A204.1 (cell line): ENCODE results near the gene ZDHHC15.
"Not testable (repeated sequence)": the region's sequence is repeated elsewhere in the genome, so short reads cannot be mapped to it uniquely, and the experiment has no call there.

Source experiments
- FAIRE-seq: peaks from 2 replicates; lab custom pipeline; 2012; peaks lifted over from hg19 to GRCh38; lab: Jason Lieb, UNC

ZDHHC15 gene

GRCh38 chrX:75522565-75523431 lies at the start of gene ZDHHC15:
Gene ZDHHC15, minus strand, starts transcription at chrX:75523037. Its CDS starts 13 bp downstream, at chrX:75523024.
- no peak for FAIRE-seq

DNA sequence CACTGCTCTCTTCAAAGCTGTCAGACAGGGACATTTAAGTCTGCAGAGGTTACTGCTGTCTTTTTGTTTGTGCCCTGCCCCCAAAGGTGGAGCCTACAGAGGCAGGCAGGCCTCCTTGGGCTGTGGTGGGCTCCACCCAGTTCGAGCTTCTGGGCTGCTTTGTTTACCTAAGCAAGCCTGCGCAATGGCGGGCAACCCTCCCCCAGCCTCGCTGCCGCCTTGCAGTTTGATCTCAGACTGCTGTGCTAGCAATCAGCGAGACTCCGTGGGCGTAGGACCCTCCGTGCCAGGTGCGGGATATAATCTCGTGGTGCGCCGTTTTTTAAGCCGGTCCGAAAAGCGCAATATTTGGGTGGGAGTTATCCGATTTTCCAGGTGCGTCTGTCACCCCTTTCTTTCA lies 37.7 kb upstream of the ZDHHC15 start:
- not testable (repeated sequence) for FAIRE-seq

DNA sequence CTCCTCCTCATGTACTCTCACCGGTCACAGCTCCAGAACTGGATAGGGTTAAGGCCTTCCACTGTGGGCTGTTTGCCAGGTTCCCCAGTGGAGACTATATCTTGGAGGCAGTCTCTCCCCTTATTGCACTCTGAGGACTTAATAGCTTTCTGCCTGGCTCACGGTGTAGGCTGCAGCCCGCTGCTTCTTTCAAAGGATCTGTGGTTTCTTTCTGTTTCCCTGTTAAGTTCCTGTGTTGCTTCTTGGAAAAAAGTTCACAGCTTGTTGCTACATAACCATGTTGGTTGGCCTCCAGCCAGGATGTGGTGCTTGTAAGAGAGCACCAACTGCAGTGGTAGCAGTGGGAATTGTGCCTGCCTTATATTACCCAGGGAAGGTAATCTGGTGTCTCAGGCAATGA lies 24.9 kb upstream of the ZDHHC15 start:
- no peak for FAIRE-seq

- FAIRE-seq = no peak
Measured at GRCh38 chrX:75546724-75547511, 24.1 kb upstream of the ZDHHC15 start.

- FAIRE-seq = no peak
Measured at GRCh38 chrX:75544786-75545185, 21.9 kb upstream of the ZDHHC15 start.

DNA sequence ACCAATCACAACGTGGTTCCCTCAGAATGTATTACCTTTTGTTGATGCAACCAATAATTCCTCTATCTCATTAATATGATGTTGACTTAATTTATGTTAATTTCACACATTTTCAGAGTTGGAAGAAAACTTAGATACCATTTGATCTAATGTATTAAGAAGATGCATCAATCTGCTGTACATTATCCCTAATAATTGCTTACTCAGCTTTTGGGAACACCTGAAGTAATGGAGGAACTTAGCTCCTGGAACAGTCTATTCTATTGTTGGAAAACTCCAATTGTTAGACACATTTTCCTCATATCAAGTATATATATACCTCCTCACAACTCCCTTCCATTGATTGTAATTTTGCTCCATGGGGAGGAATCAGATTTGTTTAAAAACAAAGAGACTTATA lies 38.9 kb downstream of the ZDHHC15 start:
- FAIRE-seq = no peak

GRCh38 chrX:75461780-75462179 lies 61.1 kb downstream of the ZDHHC15 start:
- not testable (repeated sequence) for FAIRE-seq

- FAIRE-seq = no peak
Measured at GRCh38 chrX:75421688-75422230, 101.1 kb downstream of the ZDHHC15 start.

DNA sequence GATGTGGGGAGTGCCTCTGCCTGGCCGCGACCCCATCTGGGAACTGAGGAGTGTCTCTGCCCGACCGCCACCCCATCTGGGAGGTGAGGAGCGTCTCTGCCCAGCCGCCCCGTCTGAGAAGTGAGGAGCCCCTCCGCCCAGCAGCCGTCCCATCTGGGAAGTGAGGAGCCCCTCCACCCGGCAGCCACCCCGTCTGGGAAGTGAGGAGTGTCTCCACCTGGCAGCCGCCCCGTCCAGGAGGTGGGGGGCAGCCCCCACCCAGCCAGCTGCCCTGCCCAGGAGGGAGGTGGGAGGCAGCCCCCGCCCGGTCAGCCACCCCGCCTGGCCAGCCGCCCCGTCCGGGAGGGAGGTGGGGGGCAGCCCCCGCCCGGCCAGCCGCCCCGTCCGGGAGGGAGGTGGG lies 115.7 kb downstream of the ZDHHC15 start:
- not testable (repeated sequence) for FAIRE-seq

DNA sequence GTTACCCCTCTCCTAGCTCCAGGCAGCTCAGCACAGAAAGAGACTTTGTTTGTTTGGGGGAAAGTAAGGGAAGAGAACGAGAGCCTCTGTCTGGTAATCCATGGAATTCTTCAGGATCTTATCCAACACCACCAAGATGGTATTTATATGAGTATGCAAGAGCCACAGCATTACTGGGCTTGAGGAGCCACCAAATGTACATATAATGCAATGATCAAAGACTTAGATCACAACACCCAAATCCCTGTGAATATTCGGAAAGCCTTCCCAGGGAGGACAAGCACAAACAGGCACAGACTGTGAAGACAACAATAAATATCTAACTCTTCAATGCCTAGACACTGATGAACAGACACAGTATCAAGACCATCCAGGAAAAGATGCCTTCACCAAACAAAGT lies 132.4 kb downstream of the ZDHHC15 start:
- FAIRE-seq = no peak

GRCh38 chrX:75369721-75370120 lies 153.1 kb downstream of the ZDHHC15 start:
- FAIRE-seq = no peak

DNA sequence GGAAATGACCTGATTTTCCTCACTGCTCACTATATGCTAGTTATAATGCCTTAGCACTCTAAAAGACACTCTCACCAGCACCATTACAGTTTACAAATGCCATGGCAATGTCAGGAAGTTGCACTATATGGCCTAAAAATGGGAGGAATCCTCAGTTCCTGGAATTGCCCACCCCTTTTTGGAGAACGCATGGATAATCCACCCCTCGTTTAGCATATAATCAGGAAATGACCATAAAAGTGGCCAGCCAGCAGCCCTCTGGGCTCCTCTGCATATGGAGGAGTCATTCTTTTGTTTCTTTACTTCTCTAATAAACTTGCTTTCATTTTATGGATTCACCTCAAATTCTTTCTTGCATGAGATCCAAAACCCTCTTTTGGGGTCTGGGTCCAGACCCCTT lies 156.0 kb downstream of the ZDHHC15 start:
- FAIRE-seq = no peak

DNA sequence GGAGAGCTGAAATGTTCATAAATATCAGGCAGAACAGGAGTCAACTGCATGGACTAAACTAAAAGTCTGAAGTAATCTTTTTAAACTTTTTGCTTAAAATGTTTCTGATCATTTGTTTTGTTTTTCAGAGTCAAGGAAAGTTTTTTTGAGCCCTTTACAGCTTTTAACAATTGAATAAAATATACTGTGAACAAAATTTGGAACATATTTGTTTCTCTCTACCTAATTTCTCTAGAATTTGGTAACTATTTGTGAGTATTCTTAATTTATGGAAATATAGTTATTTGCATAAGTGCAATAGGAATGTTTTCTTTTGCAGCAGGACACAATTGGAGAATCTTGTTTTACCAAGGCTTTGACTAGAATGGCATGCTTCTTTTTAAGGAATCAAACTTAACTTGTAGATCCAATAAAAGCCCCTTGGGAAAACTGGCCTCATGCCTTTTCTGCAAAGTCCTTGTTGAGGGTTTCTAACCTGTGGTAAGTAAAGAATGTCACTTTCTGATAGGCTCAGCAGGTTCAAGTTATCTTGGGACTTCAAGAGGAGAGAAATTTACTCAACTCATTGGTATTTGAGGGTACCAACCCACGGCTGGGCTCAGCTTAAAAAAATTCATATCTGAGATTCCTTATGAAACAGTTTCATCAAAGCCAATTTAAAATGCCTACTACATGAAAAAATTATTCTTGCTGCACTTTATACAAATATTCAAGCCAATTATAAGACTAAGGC lies 157.4 kb downstream of the ZDHHC15 start:
- no peak for FAIRE-seq

DNA sequence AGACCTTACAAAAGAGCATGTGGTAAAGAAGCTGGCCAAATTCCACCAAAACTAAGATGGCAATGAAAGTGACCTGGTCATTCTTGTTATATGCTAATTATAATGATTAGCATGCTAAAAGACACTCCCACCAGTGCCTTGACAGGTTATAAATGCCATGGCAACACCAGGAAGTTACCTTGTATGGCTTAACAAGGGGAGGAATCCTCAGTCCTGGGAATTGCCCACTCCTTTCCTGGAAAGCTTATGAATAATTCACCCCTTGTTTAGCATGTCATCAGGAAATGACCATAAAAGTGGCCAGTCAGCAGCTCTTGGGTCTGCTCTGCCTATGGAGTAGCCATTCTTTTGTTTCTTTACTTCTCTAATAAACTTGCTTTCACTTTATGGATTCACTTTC lies 161.0 kb downstream of the ZDHHC15 start:
- no peak for FAIRE-seq

DNA sequence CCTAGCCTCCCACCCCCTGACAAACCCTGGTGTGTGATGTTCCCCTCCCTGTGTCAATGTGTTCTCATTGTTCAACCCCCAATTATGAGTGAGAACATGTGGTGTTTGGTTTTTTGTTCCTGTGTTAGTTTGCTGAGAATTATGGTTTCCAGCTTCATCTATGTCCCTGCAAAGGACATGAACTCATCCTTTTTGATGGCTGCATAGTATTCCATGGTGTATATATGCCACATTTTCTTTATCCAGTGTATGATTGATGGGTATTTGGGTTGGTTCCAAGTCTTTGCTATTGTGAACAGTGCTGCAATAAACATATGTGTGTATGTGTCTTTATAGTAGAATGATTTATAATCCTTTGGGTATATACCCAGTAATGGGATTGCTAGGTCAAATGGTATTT lies 174.2 kb downstream of the ZDHHC15 start:
- not testable (repeated sequence) for FAIRE-seq

GRCh38 chrX:75337525-75337924 lies 185.3 kb downstream of the ZDHHC15 start:
- no peak for FAIRE-seq

- FAIRE-seq = no peak
Measured at GRCh38 chrX:75335127-75335458, 187.7 kb downstream of the ZDHHC15 start.

- not testable (repeated sequence) for FAIRE-seq
Measured at GRCh38 chrX:75334407-75335126, 188.3 kb downstream of the ZDHHC15 start.

- no peak for FAIRE-seq
Measured at GRCh38 chrX:75327607-75328006, 195.2 kb downstream of the ZDHHC15 start.
